BE2C (cell line): Measurements from ENCODE around the gene TNNI3K.

Source experiments
- DNase-seq: peaks from one replicate; pipeline ENCODE4 v3.0.0-alpha.2; 2020
- H3K27me3 ChIP-seq: fragments of 250-450 bp; sonication (Bioruptor Pico); 2 replicates; pipeline ENCODE4 v1.5.1; 2020; ENCODE audit warnings: mild to moderate bottlenecking
- H3K36me3 ChIP-seq: fragments of 250-450 bp; sonication (Bioruptor Pico); 2 replicates; pipeline ENCODE4 v1.5.1; 2020; ENCODE audit warnings: mild to moderate bottlenecking
- H3K4me1 ChIP-seq: fragments of 250-450 bp; sonication (Bioruptor Pico); 2 replicates; pipeline ENCODE4 v1.5.1; 2020
- H3K4me3 ChIP-seq: 2 replicates; pipeline ENCODE4 v1.5.1; 2011; ENCODE audit warnings: low read depth, low read length
- H3K9me3 ChIP-seq: fragments of 250-450 bp; sonication (Bioruptor Pico); 2 replicates; pipeline ENCODE4 v1.5.1; 2020
- CTCF ChIP-seq: IDR thresholded peaks from 2 replicates; pipeline ENCODE4 v1.5.1; 2012; ENCODE audit warnings: mild to moderate bottlenecking, low read depth, low read length

TNNI3K gene

GRCh38 chr1:74587888-74588287, 352.7 kb downstream of the TNNI3K start:
- H3K9me3 ChIP-seq, result no peaks in the 10 kb centered on the region
- no peak for DNase-seq
- no peaks in the 10 kb centered on the region for H3K36me3 ChIP-seq
- TF ChIP-seq CTCF, result no peak
- H3K27me3 ChIP-seq, result no peaks in the 10 kb centered on the region
- no peak overlapping the region for H3K4me3 ChIP-seq
- peaks cover 12% of the 10 kb centered on the region; the same call in 1 of the 2 replicates for H3K4me1 ChIP-seq

- DNase-seq, result no peak
- Histone ChIP-seq H3K4me3 (no peak overlapping the region), H3K27me3 (no peaks in the 10 kb centered on the region), H3K9me3 (no peaks in the 10 kb centered on the region), H3K4me1 (peaks cover 12% of the 10 kb centered on the region; the same call in 1 of the 2 replicates), H3K36me3 (no peaks in the 10 kb centered on the region)
- TF ChIP-seq CTCF, result no peak
These were observed 355.1 kb downstream of the TNNI3K start for GRCh38 chr1:74590288-74590687.

GRCh38 chr1:74591949-74592348, 356.8 kb downstream of the TNNI3K start:
- TF ChIP-seq CTCF, result no peak
- Histone ChIP-seq H3K36me3 (no peaks in the 10 kb centered on the region), H3K9me3 (no peaks in the 10 kb centered on the region), H3K27me3 (no peaks in the 10 kb centered on the region), H3K4me1 (peaks cover 12% of the 10 kb centered on the region; the same call in 1 of the 2 replicates), H3K4me3 (peak overlapping the region; percentile 11; the same call in 1 of the 2 replicates)
- no peak for DNase-seq

- peaks cover 12% of the 10 kb centered on the region; the same call in 1 of the 2 replicates for H3K4me1 ChIP-seq
- TF ChIP-seq CTCF, result no peak
- DNase-seq, result no peak
- no peaks in the 10 kb centered on the region for H3K36me3 ChIP-seq
- no peaks in the 10 kb centered on the region for H3K9me3 ChIP-seq
- no peaks in the 10 kb centered on the region for H3K27me3 ChIP-seq
- H3K4me3 ChIP-seq, result no peak overlapping the region
These were observed 357.6 kb downstream of the TNNI3K start for GRCh38 chr1:74592580-74593355.
